ENCODE measurements around the gene IRAK4. TPM values are rescaled to one million over a fixed set of nuclear protein-coding genes. Genes with fewer than 3 reads are reported as not detected.

Gene IRAK4
- total RNA-seq, 1 experiment from 2014 or later, result 4.9 TPM

GRCh38 chr12:43764528-43764927 is 5.8 kb downstream of the IRAK4 start:
- DNase-seq (ENCODE audit: low read depth), result no peak

DNA sequence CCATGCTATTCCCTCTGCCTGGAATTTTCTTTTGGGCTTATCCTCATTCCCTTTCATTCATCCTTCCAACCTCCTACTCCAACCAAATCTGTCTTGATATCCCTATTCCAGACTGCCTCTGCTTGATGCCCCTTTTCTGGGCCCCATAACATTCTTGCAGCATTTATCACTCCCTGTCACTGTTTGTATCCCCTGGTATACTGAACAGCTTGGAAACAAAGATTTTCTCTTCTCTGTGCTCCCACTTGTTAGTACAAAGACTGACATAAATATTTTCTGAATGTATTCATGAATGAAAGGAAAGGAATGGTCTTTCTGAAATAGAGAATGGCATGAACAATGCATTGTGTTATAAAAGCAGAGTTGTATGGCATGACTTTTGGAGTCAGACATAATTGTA is 7.5 kb downstream of the IRAK4 start:
- DNase-seq (ENCODE audit: low read depth), result peak; percentile 7

DNA sequence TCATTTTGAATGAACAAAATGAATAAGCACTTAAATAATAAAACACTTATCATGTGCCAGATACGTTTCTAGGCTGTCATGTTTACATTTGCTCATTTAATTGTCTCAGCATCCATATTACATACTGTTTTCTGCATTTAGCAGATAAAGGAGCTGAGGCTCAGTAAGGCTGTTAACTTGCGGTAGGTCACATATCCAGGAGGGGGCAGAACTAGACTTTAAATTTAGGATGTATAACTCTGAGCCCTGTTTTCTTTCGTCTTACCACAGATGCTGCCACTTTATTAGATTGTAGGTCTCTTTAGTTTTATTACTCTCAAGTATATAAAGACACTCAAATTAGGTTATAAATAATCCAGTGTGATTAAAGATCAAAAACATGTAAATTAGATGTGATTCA is 17.7 kb downstream of the IRAK4 start:
- DNase-seq (ENCODE audit: low read depth), result peak; percentile 21

DNA sequence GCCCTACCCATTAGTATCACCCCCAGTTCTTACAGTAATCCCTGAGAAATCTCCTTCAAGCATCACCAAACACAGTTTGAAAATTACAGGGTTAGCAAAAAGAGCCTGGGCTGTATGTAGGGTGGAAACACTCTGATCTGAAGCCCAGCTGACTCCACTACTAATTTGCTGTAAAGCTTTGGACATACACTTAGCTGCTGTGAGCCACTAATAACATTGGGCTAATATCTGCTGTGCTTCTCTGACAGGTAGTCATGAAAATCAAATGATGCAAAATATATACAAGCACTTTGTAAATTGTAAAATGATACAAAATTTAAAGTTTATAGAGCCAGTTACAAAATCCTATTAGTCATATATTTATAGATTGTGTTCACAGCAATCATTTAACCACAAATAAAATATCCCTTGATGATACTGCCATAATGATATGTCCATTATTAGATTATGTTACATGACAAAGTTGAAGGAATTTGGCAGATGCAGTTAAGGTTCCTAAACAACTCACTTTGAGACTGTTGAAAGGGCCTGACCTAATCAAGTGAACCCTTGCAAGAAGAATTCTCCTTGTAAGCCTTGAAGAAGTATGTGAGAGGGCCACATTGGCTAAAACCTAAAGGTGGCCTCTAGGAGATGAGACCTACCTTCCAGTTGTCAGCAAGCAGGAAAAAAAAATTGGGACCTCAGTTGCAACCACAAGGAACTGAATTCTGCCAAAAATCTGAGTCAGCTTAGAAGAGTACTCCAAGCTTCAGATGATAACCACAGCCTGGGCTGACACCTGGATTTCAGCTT is 28.3 kb downstream of the IRAK4 start:
- DNase-seq (ENCODE audit: low read depth), result no peak

DNA sequence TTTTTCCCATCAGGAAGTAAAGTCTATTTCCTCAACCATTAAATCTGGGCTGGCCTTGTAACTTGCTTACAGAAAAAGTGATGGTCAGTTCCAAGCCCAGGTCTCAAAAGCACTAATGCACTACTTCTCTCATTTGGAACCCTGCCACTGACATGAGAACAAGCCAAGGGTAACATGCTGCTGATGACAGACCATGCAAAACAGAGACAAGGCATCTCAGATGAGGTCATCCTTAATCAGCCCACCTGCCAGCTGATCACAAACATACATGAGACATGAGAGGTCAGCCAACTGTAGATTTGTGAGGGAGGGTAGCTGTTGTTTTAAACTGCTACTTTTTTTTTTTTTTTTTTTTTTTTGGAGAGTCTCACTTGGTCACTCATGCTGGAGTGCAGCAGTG is 31.2 kb downstream of the IRAK4 start:
- peak; percentile 23 for DNase-seq (ENCODE audit: low read depth)

- no peak for DNase-seq (ENCODE audit: low read depth)
Measured at GRCh38 chr12:43795716-43796280, 37.0 kb downstream of the IRAK4 start.

DNA sequence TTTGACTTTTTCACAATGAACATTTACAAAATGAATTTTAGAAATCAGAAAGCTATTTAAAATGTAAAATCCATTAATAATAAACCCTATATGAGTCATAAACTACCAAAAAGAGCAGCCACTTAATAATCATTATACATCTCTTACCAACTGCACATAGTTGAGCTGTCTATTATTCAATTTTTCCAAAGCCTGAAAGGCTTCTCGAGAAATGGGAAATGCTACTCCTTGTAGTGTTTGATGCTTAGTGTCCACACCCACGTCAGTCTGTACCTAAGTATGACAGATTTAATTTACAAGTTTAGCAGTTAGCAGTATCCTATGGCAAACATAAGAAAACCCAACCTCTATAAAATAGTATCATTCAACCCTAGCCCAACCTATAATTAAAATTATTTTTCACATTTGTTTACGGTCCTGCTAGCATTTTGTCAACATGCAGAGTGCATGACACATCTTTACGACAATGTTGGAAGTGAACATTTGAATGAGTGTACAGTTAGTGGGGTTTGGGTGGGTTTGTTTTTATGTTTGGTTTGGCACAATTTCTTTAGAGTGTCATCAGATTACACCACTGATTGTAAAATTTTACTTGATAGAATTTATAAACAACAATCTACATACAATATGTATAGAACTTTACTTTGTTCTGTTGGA is 38.9 kb downstream of the IRAK4 start:
- DNase-seq (ENCODE audit: low read depth), result no peak

GRCh38 chr12:43805149-43805859 is 46.6 kb downstream of the IRAK4 start:
- DNase-seq (ENCODE audit: low read depth), result no peak

DNA sequence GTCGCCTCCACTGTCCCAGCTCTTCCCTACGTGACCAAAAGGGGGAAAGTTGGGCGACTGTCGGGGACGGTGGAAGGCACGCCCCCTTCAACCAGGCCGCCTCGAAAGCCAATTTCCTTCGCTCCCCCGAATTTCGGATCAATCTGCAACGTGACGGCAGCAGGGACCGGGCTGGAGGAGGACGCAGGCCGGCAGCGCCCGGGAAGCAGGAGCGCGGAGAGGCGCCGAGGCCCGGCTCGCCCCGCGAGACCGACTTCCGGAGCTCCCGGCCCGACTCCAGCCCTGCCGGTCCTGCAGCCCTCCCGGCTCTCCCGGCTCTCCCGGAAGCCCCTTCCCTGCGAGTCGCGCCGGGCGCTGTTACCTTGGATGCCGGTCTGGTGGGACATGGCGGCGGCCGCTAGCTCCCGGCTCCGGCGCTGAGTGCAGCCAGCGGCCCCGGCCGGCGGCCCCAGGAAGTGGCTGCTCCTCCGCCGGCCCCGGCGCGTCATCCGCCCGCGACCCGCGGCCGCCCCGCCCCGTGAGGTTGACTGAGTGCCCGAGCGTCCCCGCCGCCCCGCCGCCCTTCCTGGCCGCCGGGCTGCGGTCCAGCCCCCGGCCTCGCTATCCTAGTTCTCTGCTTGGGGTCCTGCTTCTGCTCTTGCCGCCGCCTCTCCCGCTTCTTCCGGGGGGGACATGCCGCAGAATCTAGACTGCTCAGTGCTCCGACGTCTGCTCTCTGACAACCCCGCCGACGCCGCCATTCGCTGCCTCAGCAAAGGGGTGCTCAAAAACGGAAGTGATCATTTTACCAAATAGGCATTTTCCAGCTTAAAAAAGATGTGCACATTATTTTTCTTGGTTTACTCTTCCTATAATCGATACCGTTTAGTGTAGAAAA is 47.3 kb downstream of the IRAK4 start, which contains the start of gene TWF1:
Gene TWF1 (minus strand): TSS at position 458 of the 877 bp plus-strand sequence. CDS start 72 bp downstream, at position 386.
- peak; percentile 79 for DNase-seq (ENCODE audit: low read depth)

GRCh38 chr12:43806737-43807072 is 48.0 kb downstream of the IRAK4 start:
- no peak for DNase-seq (ENCODE audit: low read depth)

- no peak for DNase-seq (ENCODE audit: low read depth)
Measured at GRCh38 chr12:43807386-43807785, 48.6 kb downstream of the IRAK4 start.

DNA sequence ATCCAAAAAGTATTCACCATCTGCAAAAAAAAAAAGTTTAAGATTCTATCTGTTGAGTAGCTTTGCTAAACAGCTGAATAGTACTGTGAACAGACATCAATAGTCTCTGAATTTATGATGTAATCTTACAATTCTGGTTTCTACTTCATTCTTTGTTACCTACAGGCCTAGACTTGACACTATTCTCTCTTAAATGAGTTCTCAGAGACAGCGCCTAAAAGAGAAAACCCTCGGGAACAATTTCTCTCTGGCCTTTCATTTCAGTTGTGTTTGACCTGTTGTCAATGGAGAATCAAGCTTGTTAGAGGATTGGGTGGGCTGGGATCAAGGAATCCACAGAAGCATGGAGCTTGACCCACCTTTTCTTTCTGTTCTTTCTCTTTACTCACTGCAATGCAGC is 53.3 kb downstream of the IRAK4 start:
- DNase-seq (ENCODE audit: low read depth), result no peak

DNA sequence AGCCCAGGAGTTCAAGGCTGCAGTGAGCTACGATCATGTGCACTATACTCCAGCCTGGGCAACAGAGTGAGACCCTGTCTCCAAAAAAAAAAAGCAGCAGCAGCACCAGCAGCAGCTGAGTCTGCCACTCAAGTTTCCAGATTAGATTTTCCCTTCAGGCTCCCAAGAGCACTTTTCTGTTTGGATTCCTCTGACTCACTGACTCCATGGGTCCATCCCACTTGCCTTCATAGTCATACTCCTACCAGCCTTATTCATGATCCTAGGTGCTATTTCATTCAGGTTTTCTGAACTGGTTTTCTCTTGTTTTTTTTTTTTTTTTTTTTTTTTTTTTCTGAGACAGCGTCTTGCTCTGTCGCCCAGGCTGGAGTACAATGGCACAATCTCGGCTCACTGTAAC is 54.2 kb downstream of the IRAK4 start:
- DNase-seq (ENCODE audit: low read depth), result peak; percentile 24

GRCh38 chr12:43815416-43815815 is 56.7 kb downstream of the IRAK4 start:
- DNase-seq (ENCODE audit: low read depth), result no peak

DNA sequence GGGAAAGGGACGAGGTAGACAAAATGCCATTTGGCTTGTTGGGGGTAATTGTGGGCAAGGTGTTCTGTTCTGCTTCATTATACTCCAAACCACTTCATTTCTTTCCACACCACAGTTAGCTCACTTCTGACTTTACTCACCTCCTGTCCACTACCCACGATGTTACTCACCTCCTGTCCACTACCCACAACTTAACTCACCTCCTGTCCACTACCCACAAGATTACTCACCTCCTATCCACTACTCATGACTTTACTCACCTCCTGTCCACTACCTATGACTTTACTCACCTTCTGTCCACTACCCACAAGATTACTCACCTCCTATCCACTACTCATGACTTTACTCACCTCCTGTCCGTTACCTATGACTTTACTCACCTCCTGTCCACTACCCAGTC is 57.4 kb downstream of the IRAK4 start:
- peak; percentile 69 for DNase-seq (ENCODE audit: low read depth)

DNA sequence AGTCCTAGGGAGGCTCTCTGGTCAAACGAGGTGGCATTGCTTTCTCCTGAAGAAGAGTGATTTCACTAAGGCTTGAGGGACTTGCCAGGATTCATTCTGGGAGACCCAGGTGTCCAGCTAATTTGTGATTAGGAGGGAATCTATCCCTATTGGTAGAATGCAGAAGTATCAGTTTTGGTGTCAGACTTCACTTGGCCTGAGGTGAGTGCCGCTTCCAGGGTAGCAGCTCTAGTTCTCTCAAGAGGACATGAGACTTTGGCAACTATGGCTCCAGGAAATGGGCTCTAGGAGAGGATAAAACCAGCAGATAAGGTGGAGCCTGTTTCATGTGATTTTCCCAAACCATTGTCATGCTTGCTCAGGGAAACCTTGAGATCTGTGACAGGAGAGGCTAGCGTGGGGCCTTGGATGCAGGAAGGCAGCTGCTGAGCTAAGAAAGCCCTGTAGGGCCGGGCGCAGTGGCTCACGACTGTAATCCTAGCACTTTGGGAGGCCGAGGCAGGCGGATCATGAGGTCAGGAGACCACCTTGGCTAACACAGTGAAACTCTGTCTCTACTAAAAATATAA is 65.5 kb downstream of the IRAK4 start:
- DNase-seq (ENCODE audit: low read depth), result no peak

- no peak for DNase-seq (ENCODE audit: low read depth)
Measured at GRCh38 chr12:43826681-43827080, 67.9 kb downstream of the IRAK4 start.

DNA sequence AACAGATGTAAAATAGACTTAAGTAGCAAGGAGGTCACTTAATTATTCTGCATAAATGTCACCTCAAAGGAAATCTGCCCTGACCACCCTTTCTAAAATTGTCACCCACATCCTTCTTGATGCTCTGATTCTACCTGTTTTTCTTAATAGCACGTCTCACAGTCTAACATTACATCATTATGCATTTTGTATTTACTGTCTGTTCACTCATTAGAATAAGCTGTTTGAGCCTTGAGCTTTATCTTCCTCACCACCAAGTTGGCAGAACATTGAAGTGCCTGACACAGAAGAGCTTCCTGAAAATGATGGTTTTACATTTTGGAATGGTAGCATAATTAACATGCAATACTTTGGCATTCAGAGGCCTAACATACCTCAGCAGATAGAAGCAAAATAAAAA is 68.3 kb downstream of the IRAK4 start:
- no peak for DNase-seq (ENCODE audit: low read depth)

- no peak for DNase-seq (ENCODE audit: low read depth)
Measured at GRCh38 chr12:43832463-43833168, 73.9 kb downstream of the IRAK4 start.

- no peak for DNase-seq (ENCODE audit: low read depth)
Measured at GRCh38 chr12:43835264-43835655, 76.5 kb downstream of the IRAK4 start.
